ENCODE data around the gene SH3RF3.

SH3RF3 gene

GRCh38 chr2:109342256-109342850, 213.3 kb downstream of the SH3RF3 start:
- TF ChIP-seq MYC (IDR thresholded peaks at IDR 0.05; ENCODE audit: low read depth, low read length) = no peak
- TF ChIP-seq MAX (IDR thresholded peaks at IDR 0.05; ENCODE audit: low read depth, low read length) = no peak
- TF ChIP-seq POLR2A (IDR thresholded peaks at IDR 0.05; ENCODE audit: extremely low read depth, insufficient read length) = no peak
- no peak for TF ChIP-seq CTCF (IDR thresholded peaks at IDR 0.05; ENCODE audit: low read depth, low read length)
- no peak for DNase-seq (ENCODE audit: low read depth)
- no peak overlapping the region for H3K4me3 ChIP-seq (ENCODE audit: low read depth, low read length)

- no peak for DNase-seq (ENCODE audit: low read depth)
Measured at GRCh38 chr2:109342930-109343329, 213.9 kb downstream of the SH3RF3 start.

GRCh38 chr2:109343460-109343859, 214.5 kb downstream of the SH3RF3 start:
- H3K4me3 ChIP-seq (ENCODE audit: low read depth, low read length) = no peak overlapping the region
- no peak for DNase-seq (ENCODE audit: low read depth)
- TF ChIP-seq MAX (IDR thresholded peaks at IDR 0.05; ENCODE audit: low read depth, low read length) (no peak), POLR2A (IDR thresholded peaks at IDR 0.05; ENCODE audit: extremely low read depth, insufficient read length) (no peak), CTCF (IDR thresholded peaks at IDR 0.05; ENCODE audit: low read depth, low read length) (no peak), MYC (IDR thresholded peaks at IDR 0.05; ENCODE audit: low read depth, low read length) (no peak)

More at GRCh38 chr2:109342930-109343329, 213.9 kb downstream of the SH3RF3 start:
- no peak overlapping the region for H3K4me3 ChIP-seq (ENCODE audit: low read depth, low read length)
- TF ChIP-seq MAX (IDR thresholded peaks at IDR 0.05; ENCODE audit: low read depth, low read length) (no peak), MYC (IDR thresholded peaks at IDR 0.05; ENCODE audit: low read depth, low read length) (no peak), POLR2A (IDR thresholded peaks at IDR 0.05; ENCODE audit: extremely low read depth, insufficient read length) (no peak), CTCF (IDR thresholded peaks at IDR 0.05; ENCODE audit: low read depth, low read length) (no peak)

- TF ChIP-seq MAX (IDR thresholded peaks at IDR 0.05; ENCODE audit: low read depth, low read length) (no peak), MYC (IDR thresholded peaks at IDR 0.05; ENCODE audit: low read depth, low read length) (no peak), POLR2A (IDR thresholded peaks at IDR 0.05; ENCODE audit: extremely low read depth, insufficient read length) (no peak), CTCF (IDR thresholded peaks at IDR 0.05; ENCODE audit: low read depth, low read length) (no peak)
- no peak for DNase-seq (ENCODE audit: low read depth)
- H3K4me3 ChIP-seq (ENCODE audit: low read depth, low read length) = no peak overlapping the region
Measured at GRCh38 chr2:109344270-109344805, 215.3 kb downstream of the SH3RF3 start.

GRCh38 chr2:109345091-109345490, 216.1 kb downstream of the SH3RF3 start:
- no peak overlapping the region for H3K4me3 ChIP-seq (ENCODE audit: low read depth, low read length)
- TF ChIP-seq MAX (IDR thresholded peaks at IDR 0.05; ENCODE audit: low read depth, low read length) = no peak
- TF ChIP-seq POLR2A (IDR thresholded peaks at IDR 0.05; ENCODE audit: extremely low read depth, insufficient read length) = no peak
- no peak for TF ChIP-seq CTCF (IDR thresholded peaks at IDR 0.05; ENCODE audit: low read depth, low read length)
- no peak for TF ChIP-seq MYC (IDR thresholded peaks at IDR 0.05; ENCODE audit: low read depth, low read length)
- DNase-seq (ENCODE audit: low read depth) = no peak

All from NB4 (cell line).